Epithelial cell of proximal tubule (primary cell): ENCODE data around the gene MAD1L1. TPM values are rescaled to one million over a fixed set of nuclear protein-coding genes. Genes with fewer than 3 reads are reported as not detected.
"Not testable (repeated sequence)": the region's sequence is repeated elsewhere in the genome, so short reads cannot be mapped to it uniquely, and the experiment has no call there.

ENCODE experiments used
- DNase-seq: peaks from one replicate; pipeline ENCODE4 v3.0.0-alpha.2; 2011; ENCODE audit warnings: low read depth
- H3K4me3 ChIP-seq: 2 replicates; pipeline ENCODE4 v1.5.1; 2011; ENCODE audit warnings: low read depth, mild to moderate bottlenecking, low read length
- total RNA-seq: library from RNA; depleted of rRNA; stranded (reverse); fragments of >200 nt; gene quantifications from 2 replicates; pipeline ENCODE4 v1.2.3, GENCODE V29; 2015
- TF ChIP-seq, protein P1 (sequence below): conservative IDR thresholded peaks from 2 replicates; pipeline ENCODE4 v1.5.1; 2012; ENCODE audit warnings: low read depth, mild to moderate bottlenecking, low read length

Gene MAD1L1
- total RNA-seq, 1 donor from 2014 or later, result 83.4 TPM

DNA sequence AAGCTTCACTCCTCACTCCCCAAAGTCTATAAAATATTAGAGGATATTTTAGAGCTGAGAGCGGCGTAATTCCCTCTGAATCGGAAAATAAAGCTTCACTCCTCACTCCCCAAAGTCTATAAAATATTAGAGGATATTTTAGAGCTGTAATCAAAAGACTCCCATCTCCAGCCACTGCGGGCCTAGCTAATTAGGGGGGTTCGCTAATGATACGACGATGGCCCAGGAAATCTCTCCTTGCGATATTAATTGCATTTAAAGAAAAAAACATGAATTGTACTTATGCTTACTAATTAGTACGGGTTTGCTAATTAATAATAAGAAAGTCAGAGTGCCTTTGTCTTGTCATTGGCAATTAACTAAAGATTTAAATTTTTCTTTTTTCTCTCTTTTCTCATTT lies 235.9 kb downstream of the MAD1L1 start:
- TF ChIP-seq, protein P1, sequence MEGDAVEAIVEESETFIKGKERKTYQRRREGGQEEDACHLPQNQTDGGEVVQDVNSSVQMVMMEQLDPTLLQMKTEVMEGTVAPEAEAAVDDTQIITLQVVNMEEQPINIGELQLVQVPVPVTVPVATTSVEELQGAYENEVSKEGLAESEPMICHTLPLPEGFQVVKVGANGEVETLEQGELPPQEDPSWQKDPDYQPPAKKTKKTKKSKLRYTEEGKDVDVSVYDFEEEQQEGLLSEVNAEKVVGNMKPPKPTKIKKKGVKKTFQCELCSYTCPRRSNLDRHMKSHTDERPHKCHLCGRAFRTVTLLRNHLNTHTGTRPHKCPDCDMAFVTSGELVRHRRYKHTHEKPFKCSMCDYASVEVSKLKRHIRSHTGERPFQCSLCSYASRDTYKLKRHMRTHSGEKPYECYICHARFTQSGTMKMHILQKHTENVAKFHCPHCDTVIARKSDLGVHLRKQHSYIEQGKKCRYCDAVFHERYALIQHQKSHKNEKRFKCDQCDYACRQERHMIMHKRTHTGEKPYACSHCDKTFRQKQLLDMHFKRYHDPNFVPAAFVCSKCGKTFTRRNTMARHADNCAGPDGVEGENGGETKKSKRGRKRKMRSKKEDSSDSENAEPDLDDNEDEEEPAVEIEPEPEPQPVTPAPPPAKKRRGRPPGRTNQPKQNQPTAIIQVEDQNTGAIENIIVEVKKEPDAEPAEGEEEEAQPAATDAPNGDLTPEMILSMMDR, result no peak
- DNase-seq, result no peak
- no peak overlapping the region for H3K4me3 ChIP-seq

DNA sequence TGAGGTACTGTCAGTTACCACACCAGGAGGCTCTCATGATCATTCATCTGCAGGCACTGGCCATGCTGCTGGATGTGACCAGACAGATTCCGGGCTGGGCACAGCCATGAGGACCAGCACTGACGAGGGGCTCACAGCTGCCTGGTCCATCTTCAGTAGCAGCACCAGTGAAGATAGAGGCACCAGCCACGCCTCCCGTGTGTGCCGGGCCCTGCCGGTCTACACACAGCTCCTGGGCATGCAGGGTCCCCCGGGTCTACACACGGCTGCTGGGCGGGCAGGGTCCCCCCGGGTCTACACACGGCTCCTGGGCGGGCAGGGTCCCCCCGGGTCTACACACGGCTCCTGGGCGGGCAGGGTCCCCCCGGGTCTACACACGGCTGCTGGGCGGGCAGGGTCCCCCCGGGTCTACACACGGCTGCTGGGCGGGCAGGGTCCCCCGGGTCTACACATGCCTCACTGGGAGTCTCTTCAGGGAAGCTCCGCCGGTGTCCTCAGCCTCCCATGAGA lies 236.8 kb downstream of the MAD1L1 start:
- H3K4me3 ChIP-seq, DNase-seq: not testable (repeated sequence)

DNA sequence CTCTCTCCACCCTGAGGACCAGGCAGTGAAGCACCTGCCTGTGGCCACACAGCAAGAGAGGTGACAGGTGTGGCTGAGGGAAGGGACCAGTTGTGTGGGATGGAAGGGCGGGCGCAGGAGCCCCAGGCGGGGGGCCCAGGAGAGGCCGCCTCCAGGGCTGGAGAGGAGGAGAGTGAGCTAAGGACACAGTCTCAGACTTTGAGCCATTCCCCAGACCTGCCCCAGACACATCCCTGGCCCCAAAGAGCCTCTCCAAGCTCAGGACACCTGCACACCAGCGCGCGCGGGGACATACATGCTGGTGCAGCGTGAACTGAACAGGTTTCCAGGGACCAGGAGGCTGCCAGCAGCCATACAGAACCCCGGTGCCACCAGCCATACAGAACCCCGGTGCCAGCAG lies 237.3 kb downstream of the MAD1L1 start:
- no peak overlapping the region for H3K4me3 ChIP-seq
- DNase-seq, result no peak
- TF ChIP-seq, protein P1, result no peak

DNA sequence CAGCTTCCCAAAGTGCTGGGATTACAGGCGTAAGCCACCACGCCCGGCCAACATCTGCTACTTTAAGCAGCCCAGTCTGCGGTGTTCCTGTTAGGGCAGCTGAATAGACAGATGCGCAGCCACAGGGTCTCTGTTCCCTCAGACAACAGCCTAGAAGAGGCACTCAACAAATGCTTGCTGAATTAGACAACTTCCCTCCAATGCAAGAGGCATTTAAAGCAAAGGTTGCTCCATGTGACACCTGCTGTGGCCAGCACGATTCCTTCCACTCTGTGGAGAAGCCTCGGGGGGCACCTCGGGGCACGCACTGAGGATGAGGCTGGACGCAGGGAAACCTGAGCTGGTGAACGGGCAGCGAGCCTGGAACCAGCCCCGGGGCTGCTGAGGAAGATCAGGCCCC lies 237.8 kb downstream of the MAD1L1 start:
- no peak for DNase-seq
- no peak overlapping the region for H3K4me3 ChIP-seq
- TF ChIP-seq, protein P1, result no peak

DNA sequence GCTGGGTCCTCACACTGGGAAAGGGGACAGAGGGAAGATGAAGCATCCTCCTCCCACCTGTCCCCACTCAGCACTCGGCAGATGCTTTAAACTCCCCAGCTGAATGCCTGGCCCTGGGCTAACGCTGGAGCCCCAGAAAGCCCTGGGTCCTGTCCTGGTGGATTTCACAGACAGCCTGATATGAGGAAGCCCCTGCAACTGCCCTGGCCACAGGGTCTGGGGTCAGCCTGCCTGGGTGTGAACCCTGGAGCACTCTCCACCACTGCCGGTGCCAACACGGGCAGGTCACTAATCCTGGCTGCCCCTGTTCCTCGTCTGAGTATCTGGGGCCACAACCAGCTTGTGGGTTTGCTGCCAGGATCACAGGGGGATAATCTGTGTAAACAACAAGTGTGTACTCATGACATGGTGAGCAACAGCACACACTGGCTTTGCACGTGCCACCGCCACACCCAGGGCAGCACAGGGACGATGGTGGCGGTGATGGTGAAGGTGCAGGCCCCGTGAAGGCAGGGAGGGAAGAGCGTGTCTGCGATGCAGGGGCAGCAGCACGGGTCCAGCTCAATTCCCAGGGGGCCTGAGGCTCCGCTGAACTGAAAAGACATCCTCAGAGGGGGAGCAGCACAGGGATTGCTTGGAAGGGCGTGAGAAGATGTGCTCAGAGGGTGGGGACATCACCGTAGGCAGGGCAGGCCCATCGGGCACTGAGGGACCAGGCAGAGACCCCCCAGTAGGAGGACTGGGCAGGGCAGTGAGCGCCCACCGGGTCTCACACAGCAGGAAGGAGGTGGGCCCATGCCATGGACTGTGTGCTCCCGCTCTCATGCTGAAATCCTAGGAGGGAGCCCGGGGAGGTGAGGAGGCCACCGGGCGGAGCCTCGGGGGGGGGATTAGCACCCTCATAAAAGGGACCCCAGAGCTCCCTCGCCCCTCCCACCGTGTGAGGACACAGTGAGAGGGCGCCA lies 238.7 kb downstream of the MAD1L1 start:
- TF ChIP-seq, protein P1, result no peak
- DNase-seq, result no peak
- H3K4me3 ChIP-seq, result no peak overlapping the region

DNA sequence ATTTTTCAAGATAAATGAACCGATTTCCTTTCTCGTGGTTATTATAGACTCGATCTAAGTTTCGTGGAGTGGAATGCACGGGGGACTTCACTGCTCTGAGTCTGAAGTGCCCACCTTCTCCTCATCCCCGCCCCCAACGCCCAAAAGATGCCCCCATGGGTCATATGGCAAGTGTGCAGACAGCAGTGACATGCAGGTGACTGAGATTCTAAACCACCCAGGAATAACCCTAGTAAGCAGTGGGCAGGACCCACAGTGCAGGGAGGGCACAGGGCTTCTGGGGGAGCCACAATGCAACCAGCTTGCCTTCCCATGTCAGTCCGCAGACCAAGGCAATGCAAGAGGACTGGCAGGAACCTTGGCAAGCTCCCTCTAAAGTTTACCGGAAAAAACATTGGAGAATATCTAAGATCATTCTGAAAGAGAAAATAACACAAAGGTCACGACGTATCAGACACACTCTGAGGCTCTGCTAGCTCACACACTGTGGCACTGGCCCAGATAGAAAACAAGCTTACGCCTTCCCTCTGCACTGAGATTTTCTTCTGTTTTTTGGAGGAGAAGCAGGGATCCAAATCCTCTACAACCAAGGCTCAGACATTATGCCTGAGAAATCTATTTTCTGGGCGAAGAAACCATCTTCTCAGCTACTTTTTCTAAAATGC lies 239.6 kb downstream of the MAD1L1 start:
- TF ChIP-seq, protein P1, result no peak
- DNase-seq, result no peak
- no peak overlapping the region for H3K4me3 ChIP-seq

DNA sequence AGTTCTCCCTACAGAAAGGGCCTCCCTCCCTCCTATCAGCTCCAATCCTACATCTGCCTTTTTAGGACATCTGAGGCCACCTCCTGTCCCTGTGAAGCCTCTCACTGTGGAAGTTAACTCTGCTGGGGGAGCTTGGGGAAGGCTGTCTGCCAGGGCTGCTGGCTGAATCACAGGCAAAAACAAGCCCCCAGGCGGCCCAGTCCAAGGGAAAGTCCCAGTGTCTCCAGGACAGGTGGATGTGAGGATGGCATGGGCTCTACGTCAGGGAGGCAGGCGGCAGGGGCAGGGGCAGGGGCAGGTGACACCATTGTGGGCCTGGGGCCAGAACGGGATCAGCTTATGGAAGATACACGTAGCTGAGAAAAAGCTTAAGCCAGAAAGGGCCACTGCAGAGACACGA lies 240.2 kb downstream of the MAD1L1 start:
- no peak for DNase-seq
- TF ChIP-seq, protein P1, result no peak
- H3K4me3 ChIP-seq, result no peak overlapping the region
